ENCODE data around the gene ERCC1. TPM values are rescaled to one million over a fixed set of nuclear protein-coding genes. Genes with fewer than 3 reads are reported as not detected.

ERCC1 gene
- total RNA-seq, 1 experiment from 2014 or later: 103 TPM

- no peaks in the 10 kb centered on the region for H4K20me1 ChIP-seq (ENCODE audit: insufficient read depth)
- no peak overlapping the region for H3K9ac ChIP-seq (ENCODE audit: low read length)
- BruUV-seq (replicated peaks): no TSS peak
- CTCF ChIA-PET: no interaction called here
- no peak overlapping the region for H2AFZ ChIP-seq (ENCODE audit: low read depth, low read length, poor library complexity, severe bottlenecking)
- intact Hi-C loops (cut with micrococcal nuclease): no loop called here
- peaks cover 41% of the 10 kb centered on the region for H3K79me2 ChIP-seq (ENCODE audit: insufficient read depth, low read length)
- H3K4me1 ChIP-seq (ENCODE audit: control insufficient read depth in 1 of 2, insufficient read depth in 2 of 2, low read length in 2 of 2): peaks cover 13 to 50% of the 10 kb centered on the region in 2 experiments
- H3K27ac ChIP-seq (ENCODE audit: low read depth, low read length): no peak overlapping the region
- H3K4me2 ChIP-seq (ENCODE audit: low read length): no peak overlapping the region
- POLR2A ChIA-PET: no interaction called here
- H3K9me3 ChIP-seq (ENCODE audit: control insufficient read depth in 1 of 2, insufficient read depth in 1 of 2, low read depth in 1 of 2, low read length in 2 of 2): no peaks in the 10 kb centered on the region
- H3K27me3 ChIP-seq (ENCODE audit: insufficient read depth, low read length): no peaks in the 10 kb centered on the region
- RAD21 ChIA-PET (ENCODE audit: low non-redundant PET in 1 of 2, low total read pairs in 2 of 2, uncharacterized antibody in 2 of 2, unreplicated experiment in 2 of 2): no interaction called here
- no peak overlapping the region for H3K4me3 ChIP-seq (replicated peaks in 1 of 2; ENCODE audit: low read depth in 1 of 2, low read length in 2 of 2)
- peaks cover 18 to 34% of the 10 kb centered on the region in 2 experiments; a peak in 3 of 4 replicates for H3K36me3 ChIP-seq (ENCODE audit: control insufficient read depth in 1 of 2, insufficient read depth in 2 of 2, low read length in 2 of 2)
- ATAC-seq (no peak), DNase-seq (ENCODE audit: low read depth, low spot score) (no peak)
- no peaks in the 10 kb centered on the region for H3K9me2 ChIP-seq (ENCODE audit: insufficient read depth)
- TF ChIP-seq SIN3A (IDR thresholded peaks at IDR 0.05; ENCODE audit: low read depth) (no peak), JUND (IDR thresholded peaks at IDR 0.05) (no peak), FOSL1 (IDR thresholded peaks at IDR 0.05; ENCODE audit: low read depth) (no peak), ATF3 (IDR thresholded peaks at IDR 0.05) (no peak)
Observed at GRCh38 chr19:45418802-45419201, 4.9 kb downstream of the ERCC1 start.

DNA sequence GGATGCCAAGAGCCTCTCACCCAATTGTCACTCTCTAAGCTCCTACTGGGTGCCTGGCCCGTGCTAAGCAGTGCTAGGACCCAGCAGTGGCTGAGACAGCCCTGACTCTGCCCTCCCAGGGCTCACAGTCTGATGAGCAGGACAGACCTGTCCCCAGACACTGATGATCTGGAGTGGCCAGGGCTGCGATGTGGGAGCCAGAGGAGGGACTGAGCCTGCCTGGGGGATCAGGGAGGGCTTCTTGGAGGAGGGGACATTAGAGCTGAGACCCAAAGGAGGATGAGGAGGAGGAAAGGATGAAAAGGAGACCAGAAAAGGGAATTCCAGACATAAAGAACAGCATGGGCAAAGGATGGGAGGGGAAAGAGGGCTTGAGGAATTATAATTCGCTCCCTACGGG lies 6.6 kb downstream of the ERCC1 start:
- Histone ChIP-seq H3K4me1 (ENCODE audit: control insufficient read depth in 1 of 2, insufficient read depth in 2 of 2, low read length in 2 of 2) (peaks cover 7 to 41% of the 10 kb centered on the region in 2 experiments), H2AFZ (ENCODE audit: low read depth, low read length, poor library complexity, severe bottlenecking) (no peak overlapping the region), H3K9me2 (ENCODE audit: insufficient read depth) (no peaks in the 10 kb centered on the region), H3K9ac (ENCODE audit: low read length) (no peak overlapping the region), H3K4me2 (ENCODE audit: low read length) (peak overlapping the region; percentile 17; the same call in 1 of the 2 replicates), H3K9me3 (ENCODE audit: control insufficient read depth in 1 of 2, insufficient read depth in 1 of 2, low read depth in 1 of 2, low read length in 2 of 2) (no peaks in the 10 kb centered on the region), H3K27me3 (ENCODE audit: insufficient read depth, low read length) (no peaks in the 10 kb centered on the region), H3K79me2 (ENCODE audit: insufficient read depth, low read length) (peaks cover 28% of the 10 kb centered on the region), H3K27ac (ENCODE audit: low read depth, low read length) (no peak overlapping the region), H3K4me3 (replicated peaks in 1 of 2; ENCODE audit: low read depth in 1 of 2, low read length in 2 of 2) (no peak overlapping the region), H3K36me3 (ENCODE audit: control insufficient read depth in 1 of 2, insufficient read depth in 2 of 2, low read length in 2 of 2) (peaks cover 24 to 42% of the 10 kb centered on the region in 2 experiments; a peak in 3 of 4 replicates), H4K20me1 (ENCODE audit: insufficient read depth) (no peaks in the 10 kb centered on the region)
- intact Hi-C loops (cut with micrococcal nuclease): no loop called here
- ChIA-PET POLR2A (interaction anchor here (1.0 to 1.1 kb wide), 2 partner anchors 11 to 51 kb away, joined by 3 to 4 read pairs; partner anchors contain the start of gene FOSB), RAD21 (ENCODE audit: low non-redundant PET in 1 of 2, low total read pairs in 2 of 2, uncharacterized antibody in 2 of 2, unreplicated experiment in 2 of 2) (no interaction called here), CTCF (interaction anchor here (1.4 kb wide), 1 partner anchor 22 kb away, joined by 5 read pairs; no protein-coding TSS in a partner anchor)
- no peak for DNase-seq (ENCODE audit: low read depth, low spot score)
- ATAC-seq: no peak
- BruUV-seq (replicated peaks): no TSS peak
- TF ChIP-seq ZFX (IDR thresholded peaks at IDR 0.05): no peak
- TF ChIP-seq FOSL1 (IDR thresholded peaks at IDR 0.05; ENCODE audit: low read depth): no peak
- TF ChIP-seq REST (IDR thresholded peaks at IDR 0.05; ENCODE audit: low read depth): no peak
- TF ChIP-seq, protein P1, sequence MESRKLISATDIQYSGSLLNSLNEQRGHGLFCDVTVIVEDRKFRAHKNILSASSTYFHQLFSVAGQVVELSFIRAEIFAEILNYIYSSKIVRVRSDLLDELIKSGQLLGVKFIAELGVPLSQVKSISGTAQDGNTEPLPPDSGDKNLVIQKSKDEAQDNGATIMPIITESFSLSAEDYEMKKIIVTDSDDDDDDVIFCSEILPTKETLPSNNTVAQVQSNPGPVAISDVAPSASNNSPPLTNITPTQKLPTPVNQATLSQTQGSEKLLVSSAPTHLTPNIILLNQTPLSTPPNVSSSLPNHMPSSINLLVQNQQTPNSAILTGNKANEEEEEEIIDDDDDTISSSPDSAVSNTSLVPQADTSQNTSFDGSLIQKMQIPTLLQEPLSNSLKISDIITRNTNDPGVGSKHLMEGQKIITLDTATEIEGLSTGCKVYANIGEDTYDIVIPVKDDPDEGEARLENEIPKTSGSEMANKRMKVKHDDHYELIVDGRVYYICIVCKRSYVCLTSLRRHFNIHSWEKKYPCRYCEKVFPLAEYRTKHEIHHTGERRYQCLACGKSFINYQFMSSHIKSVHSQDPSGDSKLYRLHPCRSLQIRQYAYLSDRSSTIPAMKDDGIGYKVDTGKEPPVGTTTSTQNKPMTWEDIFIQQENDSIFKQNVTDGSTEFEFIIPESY (IDR thresholded peaks at IDR 0.05; ENCODE audit: extremely low read depth, insufficient replicate concordance, low read length): no peak
- TF ChIP-seq EZH2 (IDR thresholded peaks at IDR 0.05): no peak
- no peak for TF ChIP-seq CBX3 (IDR thresholded peaks at IDR 0.05; ENCODE audit: low read depth)
- TF ChIP-seq, protein P2, sequence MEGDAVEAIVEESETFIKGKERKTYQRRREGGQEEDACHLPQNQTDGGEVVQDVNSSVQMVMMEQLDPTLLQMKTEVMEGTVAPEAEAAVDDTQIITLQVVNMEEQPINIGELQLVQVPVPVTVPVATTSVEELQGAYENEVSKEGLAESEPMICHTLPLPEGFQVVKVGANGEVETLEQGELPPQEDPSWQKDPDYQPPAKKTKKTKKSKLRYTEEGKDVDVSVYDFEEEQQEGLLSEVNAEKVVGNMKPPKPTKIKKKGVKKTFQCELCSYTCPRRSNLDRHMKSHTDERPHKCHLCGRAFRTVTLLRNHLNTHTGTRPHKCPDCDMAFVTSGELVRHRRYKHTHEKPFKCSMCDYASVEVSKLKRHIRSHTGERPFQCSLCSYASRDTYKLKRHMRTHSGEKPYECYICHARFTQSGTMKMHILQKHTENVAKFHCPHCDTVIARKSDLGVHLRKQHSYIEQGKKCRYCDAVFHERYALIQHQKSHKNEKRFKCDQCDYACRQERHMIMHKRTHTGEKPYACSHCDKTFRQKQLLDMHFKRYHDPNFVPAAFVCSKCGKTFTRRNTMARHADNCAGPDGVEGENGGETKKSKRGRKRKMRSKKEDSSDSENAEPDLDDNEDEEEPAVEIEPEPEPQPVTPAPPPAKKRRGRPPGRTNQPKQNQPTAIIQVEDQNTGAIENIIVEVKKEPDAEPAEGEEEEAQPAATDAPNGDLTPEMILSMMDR (IDR thresholded peaks at IDR 0.05 in 2 of 3, conservative IDR thresholded peaks at IDR 0.05 in 1 of 3; ENCODE audit: borderline replicate concordance in 1 of 3, insufficient read depth in 1 of 3, low read depth in 2 of 3, low read length in 2 of 3): no peak
- TF ChIP-seq POLR2A (IDR thresholded peaks at IDR 0.05; ENCODE audit: borderline replicate concordance, extremely low read depth, insufficient read depth, insufficient read length): no peak
- no peak for TF ChIP-seq EZH2phosphoT487 (IDR thresholded peaks at IDR 0.05; ENCODE audit: borderline replicate concordance)
- no peak for TF ChIP-seq ELF1 (IDR thresholded peaks at IDR 0.05; ENCODE audit: borderline replicate concordance, low read depth)
